ENCODE data around the gene CSH2. TPM values are rescaled to one million over a fixed set of nuclear protein-coding genes. Genes with fewer than 3 reads are reported as not detected.

Gene CSH2
- total and polyA plus RNA-seq, 2 of the 13 experiments (the other 11 are each of a cell fraction or from before 2014, with no cell fraction given) = not detected

- TF ChIP-seq ZNF772 (CRISPR knock-in tag; IDR thresholded peaks at IDR 0.05) (no peak), ZSCAN21 (CRISPR knock-in tag; IDR thresholded peaks at IDR 0.05; ENCODE audit: borderline replicate concordance) (peak; percentile 28; the same call in 1 of the 2 replicates), ZBTB20 (CRISPR knock-in tag; IDR thresholded peaks at IDR 0.05; ENCODE audit: borderline replicate concordance, low read depth) (no peak), ZNF891 (CRISPR knock-in tag; IDR thresholded peaks at IDR 0.05) (no peak), KAT7 (CRISPR knock-in tag; IDR thresholded peaks at IDR 0.05; ENCODE audit: borderline replicate concordance) (no peak), PREB (CRISPR knock-in tag; IDR thresholded peaks at IDR 0.05) (no peak), FOSL2 (CRISPR knock-in tag; IDR thresholded peaks at IDR 0.05) (no peak), ZSCAN30 (CRISPR knock-in tag; IDR thresholded peaks at IDR 0.05) (no peak), ZNF660 (CRISPR knock-in tag; IDR thresholded peaks at IDR 0.05; ENCODE audit: borderline replicate concordance, low read depth) (no peak), ZNF441 (CRISPR knock-in tag; IDR thresholded peaks at IDR 0.05; ENCODE audit: borderline replicate concordance) (no peak), ZNF746 (CRISPR knock-in tag; IDR thresholded peaks at IDR 0.05) (no peak), TRIM24 (CRISPR knock-in tag; IDR thresholded peaks at IDR 0.05) (no peak), ZNF777 (CRISPR knock-in tag; IDR thresholded peaks at IDR 0.05) (0 out of 2 replicates have a peak, but pooled peaks have one; percentile 2), SRSF4 (IDR thresholded peaks at IDR 0.05; ENCODE audit: low read depth, low read length, poor library complexity, severe bottlenecking) (no peak), ADNP (CRISPR knock-in tag; IDR thresholded peaks at IDR 0.05) (no peak), SMAD3 (CRISPR knock-in tag; IDR thresholded peaks at IDR 0.05) (no peak), HMGA1 (CRISPR knock-in tag; conservative IDR thresholded peaks at IDR 0.05) (no peak), CREBL2 (CRISPR knock-in tag; IDR thresholded peaks at IDR 0.05; ENCODE audit: borderline replicate concordance) (0 out of 2 replicates have a peak, but pooled peaks have one; percentile 12), ZNF850 (CRISPR knock-in tag; conservative IDR thresholded peaks at IDR 0.05) (no peak), WIZ (CRISPR knock-in tag; IDR thresholded peaks at IDR 0.05) (no peak), KDM5B (CRISPR knock-in tag; IDR thresholded peaks at IDR 0.05; ENCODE audit: borderline replicate concordance) (0 out of 2 replicates have a peak, but pooled peaks have one; percentile 7), ZNF263 (CRISPR knock-in tag; IDR thresholded peaks at IDR 0.05) (0 out of 2 replicates have a peak, but pooled peaks have one; percentile 8), MEIS2 (CRISPR knock-in tag; IDR thresholded peaks at IDR 0.05) (peak; percentile 6; the same call in 1 of the 2 replicates), ZNF790 (CRISPR knock-in tag; IDR thresholded peaks at IDR 0.05; ENCODE audit: borderline replicate concordance) (0 out of 2 replicates have a peak, but pooled peaks have one; percentile 68), SALL2 (CRISPR knock-in tag; IDR thresholded peaks at IDR 0.05) (peak; percentile 9; the same call in 1 of the 2 replicates), ZNF775 (CRISPR knock-in tag; IDR thresholded peaks at IDR 0.05; ENCODE audit: borderline replicate concordance) (no peak), SNRNP70 (IDR thresholded peaks at IDR 0.05; ENCODE audit: low read depth, low read length) (no peak), ZNF567 (CRISPR knock-in tag; IDR thresholded peaks at IDR 0.05; ENCODE audit: borderline replicate concordance) (no peak), EED (CRISPR knock-in tag; IDR thresholded peaks at IDR 0.05) (peak; percentile 56), ZNF576 (CRISPR knock-in tag; IDR thresholded peaks at IDR 0.05) (no peak; the same call in 1 of the 2 replicates), ZNF556 (CRISPR knock-in tag; IDR thresholded peaks at IDR 0.05; ENCODE audit: borderline replicate concordance) (no peak; the same call in 1 of the 2 replicates), POLR2AphosphoS2 (IDR thresholded peaks at IDR 0.05; ENCODE audit: low read depth, low read length) (no peak), BRD4 (CRISPR knock-in tag; IDR thresholded peaks at IDR 0.05) (no peak)
Observed at GRCh38 chr17:63827801-63828221, 45.7 kb downstream of the CSH2 start (continued).
